ENCODE results near the gene SEMA3A. TPM values are rescaled to one million over a fixed set of nuclear protein-coding genes. Genes with fewer than 3 reads are reported as not detected.

The SEMA3A gene
- total RNA-seq, 2 experiments from 2014 or later = not detected

- H3K36me3 ChIP-seq (ENCODE audit: insufficient read depth, low read length) = no peaks in the 10 kb centered on the region
- no peak overlapping the region for H3K4me3 ChIP-seq (ENCODE audit: low read depth, low read length, poor library complexity, severe bottlenecking)
- H3K27ac ChIP-seq (ENCODE audit: low read depth, low read length, poor library complexity, severe bottlenecking) = no peak overlapping the region
- H3K4me2 ChIP-seq (ENCODE audit: low read length) = no peak overlapping the region
- intact Hi-C loops (cut with micrococcal nuclease; ENCODE audit: unreplicated experiment) = no loop called here
- no peak overlapping the region for H2AFZ ChIP-seq (ENCODE audit: low read length)
- CTCF ChIA-PET (ENCODE audit: unreplicated experiment) = no interaction called here
- no peak for DNase-seq (ENCODE audit: low spot score)
- no peaks in the 10 kb centered on the region for H3K9me2 ChIP-seq (ENCODE audit: insufficient read depth, low read length)
- H3K9me3 ChIP-seq (ENCODE audit: low read length) = no peaks in the 10 kb centered on the region
- no peaks in the 10 kb centered on the region for H3K79me2 ChIP-seq (ENCODE audit: insufficient read depth, low read depth, low read length)
- TF ChIP-seq CTCF (conservative IDR thresholded peaks at IDR 0.05; ENCODE audit: low read length) (no peak), EZH2phosphoT487 (IDR thresholded peaks at IDR 0.05; ENCODE audit: borderline replicate concordance, low read depth, low read length) (no peak)
- no peaks in the 10 kb centered on the region for H3K4me1 ChIP-seq (ENCODE audit: insufficient read depth, low read length, poor library complexity, severe bottlenecking)
- BruUV-seq (replicated peaks) = no TSS peak
- POLR2A ChIA-PET = no interaction called here
- no peaks in the 10 kb centered on the region for H4K20me1 ChIP-seq (ENCODE audit: insufficient read depth, low read length)
Observed at GRCh38 chr7:84002348-84002747, 192.2 kb downstream of the SEMA3A start.

DNA sequence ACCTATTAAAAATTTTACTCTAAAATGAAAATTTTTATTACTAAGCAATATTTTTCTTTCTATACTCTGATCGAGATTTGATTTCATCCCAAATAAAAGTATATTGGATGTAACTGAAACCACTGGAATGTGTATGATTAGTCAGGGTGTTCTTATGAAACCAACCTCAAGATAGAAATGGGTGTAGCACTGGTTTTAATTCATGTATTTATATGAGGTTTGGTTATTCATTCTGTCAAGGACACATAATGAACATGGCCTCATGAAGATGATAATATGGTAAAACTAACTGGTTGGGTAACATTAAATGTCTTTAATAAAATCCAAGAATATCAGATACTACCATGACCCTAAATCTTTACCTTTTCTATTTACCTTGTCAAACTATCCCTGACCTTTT lies 197.7 kb downstream of the SEMA3A start:
- intact Hi-C loops (cut with micrococcal nuclease; ENCODE audit: unreplicated experiment) = no loop called here
- Histone ChIP-seq H3K4me3 (ENCODE audit: low read depth, low read length, poor library complexity, severe bottlenecking) (no peak overlapping the region), H3K79me2 (ENCODE audit: insufficient read depth, low read depth, low read length) (no peaks in the 10 kb centered on the region), H3K36me3 (ENCODE audit: insufficient read depth, low read length) (no peaks in the 10 kb centered on the region), H4K20me1 (ENCODE audit: insufficient read depth, low read length) (no peaks in the 10 kb centered on the region), H3K4me1 (ENCODE audit: insufficient read depth, low read length, poor library complexity, severe bottlenecking) (no peaks in the 10 kb centered on the region), H3K27ac (ENCODE audit: low read depth, low read length, poor library complexity, severe bottlenecking) (no peak overlapping the region), H2AFZ (ENCODE audit: low read length) (no peak overlapping the region), H3K4me2 (ENCODE audit: low read length) (no peak overlapping the region), H3K9me3 (ENCODE audit: low read length) (no peaks in the 10 kb centered on the region), H3K9me2 (ENCODE audit: insufficient read depth, low read length) (no peaks in the 10 kb centered on the region)
- POLR2A ChIA-PET = no interaction called here
- CTCF ChIA-PET (ENCODE audit: unreplicated experiment) = no interaction called here
- BruUV-seq (replicated peaks) = no TSS peak
- TF ChIP-seq CTCF (conservative IDR thresholded peaks at IDR 0.05; ENCODE audit: low read length) (no peak), EZH2phosphoT487 (IDR thresholded peaks at IDR 0.05; ENCODE audit: borderline replicate concordance, low read depth, low read length) (no peak)
- no peak for DNase-seq (ENCODE audit: low spot score)

- H3K27ac ChIP-seq (ENCODE audit: low read depth, low read length, poor library complexity, severe bottlenecking) = no peak overlapping the region
- H3K9me2 ChIP-seq (ENCODE audit: insufficient read depth, low read length) = no peaks in the 10 kb centered on the region
- H3K79me2 ChIP-seq (ENCODE audit: insufficient read depth, low read depth, low read length) = no peaks in the 10 kb centered on the region
- H3K36me3 ChIP-seq (ENCODE audit: insufficient read depth, low read length) = no peaks in the 10 kb centered on the region
- POLR2A ChIA-PET = no interaction called here
- no peak overlapping the region for H3K4me3 ChIP-seq (ENCODE audit: low read depth, low read length, poor library complexity, severe bottlenecking)
- no TSS peak for BruUV-seq (replicated peaks)
- CTCF ChIA-PET (ENCODE audit: unreplicated experiment) = no interaction called here
- TF ChIP-seq EZH2phosphoT487 (IDR thresholded peaks at IDR 0.05; ENCODE audit: borderline replicate concordance, low read depth, low read length) (no peak), CTCF (conservative IDR thresholded peaks at IDR 0.05; ENCODE audit: low read length) (no peak)
- no peak overlapping the region for H2AFZ ChIP-seq (ENCODE audit: low read length)
- no peaks in the 10 kb centered on the region for H4K20me1 ChIP-seq (ENCODE audit: insufficient read depth, low read length)
- H3K4me1 ChIP-seq (ENCODE audit: insufficient read depth, low read length, poor library complexity, severe bottlenecking) = no peaks in the 10 kb centered on the region
- no peak for DNase-seq (ENCODE audit: low spot score)
- no peaks in the 10 kb centered on the region for H3K9me3 ChIP-seq (ENCODE audit: low read length)
- intact Hi-C loops (cut with micrococcal nuclease; ENCODE audit: unreplicated experiment) = no loop called here
- no peak overlapping the region for H3K4me2 ChIP-seq (ENCODE audit: low read length)
Observed at GRCh38 chr7:83987764-83988163, 206.8 kb downstream of the SEMA3A start.

Data from OCI-LY7 (cell line).